ENCODE data around the gene C6orf89. TPM values are rescaled to one million over a fixed set of nuclear protein-coding genes. Genes with fewer than 3 reads are reported as not detected.

C6orf89 gene
- total and polyA plus RNA-seq, 2 of the 13 experiments (the other 11 are each of a cell fraction or from before 2014, with no cell fraction given) = 22.1 to 32.2 TPM

DNA sequence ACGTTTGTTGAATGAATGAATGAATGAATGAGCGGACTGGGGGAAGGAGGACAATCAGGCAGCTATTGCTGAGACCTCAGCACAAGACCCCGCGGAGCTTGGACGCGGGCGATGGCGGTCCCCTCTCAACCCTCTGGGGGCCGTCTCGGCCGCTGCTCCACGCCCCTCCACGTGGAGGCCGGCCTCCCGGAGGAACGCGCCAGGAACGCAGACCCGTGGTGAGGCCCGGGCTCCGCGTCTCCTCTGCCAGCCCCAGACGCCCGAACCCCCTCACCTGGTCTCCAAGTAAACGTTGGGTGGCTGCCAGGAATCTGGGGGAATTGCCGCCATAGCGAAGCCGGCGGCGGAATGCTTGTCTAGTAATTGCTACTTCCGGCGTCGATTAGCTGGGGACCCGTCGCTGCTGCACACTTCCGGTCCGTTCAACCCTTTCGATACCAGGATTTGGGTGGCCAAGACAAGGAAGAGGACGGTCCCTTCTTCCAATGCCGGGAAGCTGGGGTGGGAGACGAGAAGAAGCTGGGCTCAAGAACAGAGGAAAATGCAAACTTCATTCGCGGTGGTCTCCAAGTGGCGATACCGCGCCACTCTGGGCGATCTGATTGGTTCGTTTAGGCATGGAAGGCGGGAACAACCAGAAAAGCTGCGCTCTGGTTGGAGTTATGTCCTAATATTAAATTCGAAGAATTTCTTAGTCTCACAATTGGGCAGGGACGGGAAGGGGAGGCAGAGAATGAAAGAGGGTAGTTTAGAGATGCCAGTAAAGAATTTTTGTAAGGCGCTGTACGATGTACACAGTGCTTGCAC lies 11.1 kb upstream of the C6orf89 start, which contains the start of gene PPIL1 (continued):
- TF ChIP-seq, protein P1, sequence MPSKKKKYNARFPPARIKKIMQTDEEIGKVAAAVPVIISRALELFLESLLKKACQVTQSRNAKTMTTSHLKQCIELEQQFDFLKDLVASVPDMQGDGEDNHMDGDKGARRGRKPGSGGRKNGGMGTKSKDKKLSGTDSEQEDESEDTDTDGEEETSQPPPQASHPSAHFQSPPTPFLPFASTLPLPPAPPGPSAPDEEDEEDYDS (CRISPR knock-in tag; IDR thresholded peaks at IDR 0.05) = peak; percentile 91
- TF ChIP-seq TMF1 (CRISPR knock-in tag; IDR thresholded peaks at IDR 0.05; ENCODE audit: low read depth) (no peak), GABPB1 (CRISPR knock-in tag; IDR thresholded peaks at IDR 0.05) (peak; percentile 100), NCOA1 (CRISPR knock-in tag; IDR thresholded peaks at IDR 0.05) (peak; percentile 31; the same call in 1 of the 2 replicates), AGO1 (IDR thresholded peaks at IDR 0.05; ENCODE audit: low read depth, low read length, poor library complexity, severe bottlenecking) (peak; percentile 76), ZNF83 (CRISPR knock-in tag; IDR thresholded peaks at IDR 0.05; ENCODE audit: borderline replicate concordance) (no peak; the same call in 1 of the 2 replicates), ZFP90 (CRISPR knock-in tag; IDR thresholded peaks at IDR 0.05; ENCODE audit: borderline replicate concordance) (no peak; the same call in 1 of the 2 replicates), SP1 (IDR thresholded peaks at IDR 0.05) (no peak), SP1 (CRISPR knock-in tag; IDR thresholded peaks at IDR 0.05) (peak; percentile 80), YEATS4 (CRISPR knock-in tag; IDR thresholded peaks at IDR 0.05; ENCODE audit: borderline replicate concordance) (peak; percentile 100), SRSF9 (IDR thresholded peaks at IDR 0.05; ENCODE audit: borderline replicate concordance, insufficient read depth, low read depth, low read length, poor library complexity, severe bottlenecking) (no peak), DNMT3B (CRISPR knock-in tag; conservative IDR thresholded peaks at IDR 0.05) (no peak), SNRNP70 (IDR thresholded peaks at IDR 0.05; ENCODE audit: low read depth, low read length) (no peak), GFI1 (CRISPR knock-in tag; IDR thresholded peaks at IDR 0.05; ENCODE audit: borderline replicate concordance) (0 out of 2 replicates have a peak, but pooled peaks have one; percentile 66), MED1 (CRISPR knock-in tag; IDR thresholded peaks at IDR 0.05) (peak; percentile 72; the same call in 1 of the 2 replicates)
- TF ChIP-seq, protein P2, sequence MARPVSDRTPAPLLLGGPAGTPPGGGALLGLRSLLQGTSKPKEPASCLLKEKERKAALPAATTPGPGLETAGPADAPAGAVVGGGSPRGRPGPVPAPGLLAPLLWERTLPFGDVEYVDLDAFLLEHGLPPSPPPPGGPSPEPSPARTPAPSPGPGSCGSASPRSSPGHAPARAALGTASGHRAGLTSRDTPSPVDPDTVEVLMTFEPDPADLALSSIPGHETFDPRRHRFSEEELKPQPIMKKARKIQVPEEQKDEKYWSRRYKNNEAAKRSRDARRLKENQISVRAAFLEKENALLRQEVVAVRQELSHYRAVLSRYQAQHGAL (CRISPR knock-in tag; IDR thresholded peaks at IDR 0.05; ENCODE audit: not compliant biosample characterization) = peak; percentile 75
- TF ChIP-seq, protein P3, sequence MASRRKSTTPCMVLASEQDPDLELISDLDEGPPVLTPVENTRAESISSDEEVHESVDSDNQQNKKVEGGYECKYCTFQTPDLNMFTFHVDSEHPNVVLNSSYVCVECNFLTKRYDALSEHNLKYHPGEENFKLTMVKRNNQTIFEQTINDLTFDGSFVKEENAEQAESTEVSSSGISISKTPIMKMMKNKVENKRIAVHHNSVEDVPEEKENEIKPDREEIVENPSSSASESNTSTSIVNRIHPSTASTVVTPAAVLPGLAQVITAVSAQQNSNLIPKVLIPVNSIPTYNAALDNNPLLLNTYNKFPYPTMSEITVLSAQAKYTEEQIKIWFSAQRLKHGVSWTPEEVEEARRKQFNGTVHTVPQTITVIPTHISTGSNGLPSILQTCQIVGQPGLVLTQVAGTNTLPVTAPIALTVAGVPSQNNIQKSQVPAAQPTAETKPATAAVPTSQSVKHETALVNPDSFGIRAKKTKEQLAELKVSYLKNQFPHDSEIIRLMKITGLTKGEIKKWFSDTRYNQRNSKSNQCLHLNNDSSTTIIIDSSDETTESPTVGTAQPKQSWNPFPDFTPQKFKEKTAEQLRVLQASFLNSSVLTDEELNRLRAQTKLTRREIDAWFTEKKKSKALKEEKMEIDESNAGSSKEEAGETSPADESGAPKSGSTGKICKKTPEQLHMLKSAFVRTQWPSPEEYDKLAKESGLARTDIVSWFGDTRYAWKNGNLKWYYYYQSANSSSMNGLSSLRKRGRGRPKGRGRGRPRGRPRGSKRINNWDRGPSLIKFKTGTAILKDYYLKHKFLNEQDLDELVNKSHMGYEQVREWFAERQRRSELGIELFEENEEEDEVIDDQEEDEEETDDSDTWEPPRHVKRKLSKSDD (CRISPR knock-in tag; IDR thresholded peaks at IDR 0.05; ENCODE audit: low read depth) = peak; percentile 90; the same call in 1 of the 2 replicates
- TF ChIP-seq, protein P4, sequence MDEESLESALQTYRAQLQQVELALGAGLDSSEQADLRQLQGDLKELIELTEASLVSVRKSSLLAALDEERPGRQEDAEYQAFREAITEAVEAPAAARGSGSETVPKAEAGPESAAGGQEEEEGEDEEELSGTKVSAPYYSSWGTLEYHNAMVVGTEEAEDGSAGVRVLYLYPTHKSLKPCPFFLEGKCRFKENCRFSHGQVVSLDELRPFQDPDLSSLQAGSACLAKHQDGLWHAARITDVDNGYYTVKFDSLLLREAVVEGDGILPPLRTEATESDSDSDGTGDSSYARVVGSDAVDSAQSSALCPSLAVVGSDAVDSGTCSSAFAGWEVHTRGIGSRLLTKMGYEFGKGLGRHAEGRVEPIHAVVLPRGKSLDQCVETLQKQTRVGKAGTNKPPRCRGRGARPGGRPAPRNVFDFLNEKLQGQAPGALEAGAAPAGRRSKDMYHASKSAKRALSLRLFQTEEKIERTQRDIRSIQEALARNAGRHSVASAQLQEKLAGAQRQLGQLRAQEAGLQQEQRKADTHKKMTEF (CRISPR knock-in tag; IDR thresholded peaks at IDR 0.05) = peak; percentile 98
- TF ChIP-seq, protein P5, sequence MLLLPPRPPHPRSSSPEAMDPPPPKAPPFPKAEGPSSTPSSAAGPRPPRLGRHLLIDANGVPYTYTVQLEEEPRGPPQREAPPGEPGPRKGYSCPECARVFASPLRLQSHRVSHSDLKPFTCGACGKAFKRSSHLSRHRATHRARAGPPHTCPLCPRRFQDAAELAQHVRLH (CRISPR knock-in tag; IDR thresholded peaks at IDR 0.05; ENCODE audit: borderline replicate concordance, low read depth) = peak; percentile 96
- TF ChIP-seq, protein P6, sequence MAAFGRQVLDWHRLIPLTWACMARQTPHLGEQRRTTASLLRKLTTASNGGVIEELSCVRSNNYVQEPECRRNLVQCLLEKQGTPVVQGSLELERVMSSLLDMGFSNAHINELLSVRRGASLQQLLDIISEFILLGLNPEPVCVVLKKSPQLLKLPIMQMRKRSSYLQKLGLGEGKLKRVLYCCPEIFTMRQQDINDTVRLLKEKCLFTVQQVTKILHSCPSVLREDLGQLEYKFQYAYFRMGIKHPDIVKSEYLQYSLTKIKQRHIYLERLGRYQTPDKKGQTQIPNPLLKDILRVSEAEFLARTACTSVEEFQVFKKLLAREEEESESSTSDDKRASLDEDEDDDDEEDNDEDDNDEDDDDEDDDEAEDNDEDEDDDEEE (CRISPR knock-in tag; IDR thresholded peaks at IDR 0.05) = no peak; the same call in 1 of the 2 replicates

Measured in HepG2 (cell line).